AG09309 (cell line): ENCODE measurements around the gene PAEP.

ENCODE experiments used
- DNase-seq: peaks from one replicate; pipeline ENCODE4 v3.0.0-alpha.2; 2010; ENCODE audit warnings: low read depth
- H3K4me3 ChIP-seq: 2 replicates; pipeline ENCODE4 v1.5.1; 2011; ENCODE audit warnings: mild to moderate bottlenecking, low read depth, low read length, moderate library complexity; ENCODE audit not compliant: control insufficient read depth
- CTCF ChIP-seq: IDR thresholded peaks from 2 replicates; pipeline ENCODE4 v1.5.1; 2011; ENCODE audit warnings: mild to moderate bottlenecking, low read depth, low read length, inconsistent platforms; ENCODE audit not compliant: insufficient read depth, control insufficient read depth; ENCODE audit errors: missing control alignments

Gene PAEP

GRCh38 chr9:135608294-135608998 lies 46.9 kb downstream of the PAEP start:
- no peak for DNase-seq
- H3K4me3 ChIP-seq, result no peak overlapping the region
- no peak for TF ChIP-seq CTCF

- no peak overlapping the region for H3K4me3 ChIP-seq
- TF ChIP-seq CTCF, result no peak
- no peak for DNase-seq
Measured at GRCh38 chr9:135608999-135609317, 47.4 kb downstream of the PAEP start.

GRCh38 chr9:135609366-135609955 lies 47.9 kb downstream of the PAEP start:
- no peak overlapping the region for H3K4me3 ChIP-seq
- no peak for TF ChIP-seq CTCF
- DNase-seq, result no peak

GRCh38 chr9:135610290-135611141 lies 49.0 kb downstream of the PAEP start:
- no peak for DNase-seq
- TF ChIP-seq CTCF, result no peak
- H3K4me3 ChIP-seq, result no peak overlapping the region

- no peak for TF ChIP-seq CTCF
- H3K4me3 ChIP-seq, result no peak overlapping the region
- DNase-seq, result no peak
Measured at GRCh38 chr9:135611142-135611874, 49.8 kb downstream of the PAEP start.

- H3K4me3 ChIP-seq, result no peak overlapping the region
- no peak for TF ChIP-seq CTCF
- DNase-seq, result no peak
Measured at GRCh38 chr9:135611875-135612209, 50.3 kb downstream of the PAEP start.
